D721Med (cell line): ENCODE measurements around the gene COL23A1.

Experiments used
- DNase-seq: peaks from one replicate; pipeline ENCODE4 v3.0.0; 2011; ENCODE audit warnings: low spot score; ENCODE audit not compliant: insufficient read length
- FAIRE-seq: peaks from 2 replicates; lab custom pipeline; 2011; peaks lifted over from hg19 to GRCh38; lab: Jason Lieb, UNC
- TF ChIP-seq, protein P1 (sequence below): IDR thresholded peaks from 2 replicates; pipeline ENCODE4 v1.5.1; 2012; ENCODE audit warnings: mild to moderate bottlenecking, control low read depth; ENCODE audit not compliant: insufficient read depth; ENCODE audit errors: missing control alignments

COL23A1 gene

DNA sequence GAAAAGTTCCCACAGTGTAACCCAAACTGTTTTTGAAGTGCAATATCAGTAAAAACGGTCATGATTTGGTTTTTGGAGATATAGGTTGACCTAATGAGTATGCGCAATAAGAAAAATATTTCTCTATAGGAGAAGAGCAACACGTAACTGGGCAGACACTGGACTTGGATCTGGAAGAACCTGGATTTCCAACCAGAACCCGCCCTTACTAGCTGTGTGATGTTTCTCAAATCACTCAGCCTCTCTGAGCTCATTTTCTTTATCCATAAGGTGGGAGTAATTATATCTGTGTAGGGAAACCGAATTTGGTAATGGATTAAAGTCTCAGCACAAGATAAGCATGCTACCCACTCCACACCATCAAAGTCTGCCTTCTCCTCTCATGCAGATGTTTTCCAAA, 169.1 kb downstream of the COL23A1 start:
- TF ChIP-seq, protein P1, sequence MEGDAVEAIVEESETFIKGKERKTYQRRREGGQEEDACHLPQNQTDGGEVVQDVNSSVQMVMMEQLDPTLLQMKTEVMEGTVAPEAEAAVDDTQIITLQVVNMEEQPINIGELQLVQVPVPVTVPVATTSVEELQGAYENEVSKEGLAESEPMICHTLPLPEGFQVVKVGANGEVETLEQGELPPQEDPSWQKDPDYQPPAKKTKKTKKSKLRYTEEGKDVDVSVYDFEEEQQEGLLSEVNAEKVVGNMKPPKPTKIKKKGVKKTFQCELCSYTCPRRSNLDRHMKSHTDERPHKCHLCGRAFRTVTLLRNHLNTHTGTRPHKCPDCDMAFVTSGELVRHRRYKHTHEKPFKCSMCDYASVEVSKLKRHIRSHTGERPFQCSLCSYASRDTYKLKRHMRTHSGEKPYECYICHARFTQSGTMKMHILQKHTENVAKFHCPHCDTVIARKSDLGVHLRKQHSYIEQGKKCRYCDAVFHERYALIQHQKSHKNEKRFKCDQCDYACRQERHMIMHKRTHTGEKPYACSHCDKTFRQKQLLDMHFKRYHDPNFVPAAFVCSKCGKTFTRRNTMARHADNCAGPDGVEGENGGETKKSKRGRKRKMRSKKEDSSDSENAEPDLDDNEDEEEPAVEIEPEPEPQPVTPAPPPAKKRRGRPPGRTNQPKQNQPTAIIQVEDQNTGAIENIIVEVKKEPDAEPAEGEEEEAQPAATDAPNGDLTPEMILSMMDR: no peak
- DNase-seq: no peak
- FAIRE-seq: no peak

DNA sequence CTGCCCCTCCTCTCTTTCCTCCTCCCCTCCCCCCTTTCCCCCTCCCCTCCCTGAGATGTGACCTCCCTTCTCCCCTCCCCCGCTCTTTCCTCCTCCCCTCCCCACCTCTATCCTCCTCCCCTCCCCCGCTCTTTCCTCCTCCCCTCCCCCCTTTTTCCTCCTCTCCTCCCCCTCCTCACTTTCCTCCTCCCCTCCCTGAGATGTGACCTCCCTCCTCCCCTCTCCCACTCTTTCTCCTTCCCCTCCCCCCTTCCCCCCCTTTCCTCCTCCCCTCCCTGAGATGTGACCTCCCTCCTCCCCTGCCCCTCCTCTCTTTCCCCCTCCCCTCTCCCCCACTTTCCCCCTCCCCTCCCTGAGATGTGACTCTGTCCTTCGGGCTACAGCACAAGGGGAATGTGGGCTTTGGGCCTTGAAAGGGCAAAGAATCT, 169.8 kb downstream of the COL23A1 start:
- TF ChIP-seq, protein P1: no peak
- no peak for FAIRE-seq

DNA sequence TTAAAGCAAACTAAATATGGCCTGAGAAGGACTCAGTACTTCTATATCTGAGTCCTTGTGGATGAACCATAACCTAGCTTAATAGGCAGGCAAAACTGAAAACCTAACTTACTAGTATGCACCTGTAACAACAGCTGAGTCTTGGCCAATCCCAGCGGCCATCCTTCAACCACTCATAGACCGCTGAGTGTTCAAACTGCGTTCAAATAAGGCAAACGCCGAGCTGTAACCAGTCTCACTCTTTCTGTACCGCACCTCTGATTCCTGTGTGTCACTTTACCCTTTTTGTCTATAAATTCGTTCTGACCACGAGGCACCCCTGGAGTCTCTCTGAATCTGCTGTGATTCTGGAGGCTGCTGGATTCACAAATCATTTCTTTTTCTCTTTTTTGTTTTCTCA, 170.5 kb downstream of the COL23A1 start:
- no peak for DNase-seq
- FAIRE-seq: no peak
- TF ChIP-seq, protein P1: no peak

More for the DNA sequence above, 169.8 kb downstream of the COL23A1 start:
- DNase-seq: no peak

DNA sequence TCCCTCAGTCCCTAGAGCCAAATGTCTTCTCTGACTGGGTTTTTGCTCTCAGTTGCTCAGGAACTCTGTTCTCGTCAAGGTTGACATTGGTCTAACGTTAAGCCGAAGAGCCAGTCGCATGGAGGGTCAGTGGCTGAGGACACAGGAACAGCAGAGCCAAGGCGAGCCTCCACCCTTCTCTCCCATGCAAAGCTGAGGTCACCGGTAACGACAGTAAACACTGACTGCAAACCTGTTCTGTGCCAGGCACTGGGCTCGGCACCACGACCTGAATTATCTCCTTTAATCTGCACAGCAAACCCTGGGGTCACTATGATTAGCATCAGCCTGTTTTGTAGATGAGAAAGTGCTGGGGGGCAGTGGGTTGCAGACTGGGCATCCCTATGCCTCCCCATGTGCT, 171.0 kb downstream of the COL23A1 start:
- TF ChIP-seq, protein P1: no peak
- FAIRE-seq: no peak
- DNase-seq: no peak

DNA sequence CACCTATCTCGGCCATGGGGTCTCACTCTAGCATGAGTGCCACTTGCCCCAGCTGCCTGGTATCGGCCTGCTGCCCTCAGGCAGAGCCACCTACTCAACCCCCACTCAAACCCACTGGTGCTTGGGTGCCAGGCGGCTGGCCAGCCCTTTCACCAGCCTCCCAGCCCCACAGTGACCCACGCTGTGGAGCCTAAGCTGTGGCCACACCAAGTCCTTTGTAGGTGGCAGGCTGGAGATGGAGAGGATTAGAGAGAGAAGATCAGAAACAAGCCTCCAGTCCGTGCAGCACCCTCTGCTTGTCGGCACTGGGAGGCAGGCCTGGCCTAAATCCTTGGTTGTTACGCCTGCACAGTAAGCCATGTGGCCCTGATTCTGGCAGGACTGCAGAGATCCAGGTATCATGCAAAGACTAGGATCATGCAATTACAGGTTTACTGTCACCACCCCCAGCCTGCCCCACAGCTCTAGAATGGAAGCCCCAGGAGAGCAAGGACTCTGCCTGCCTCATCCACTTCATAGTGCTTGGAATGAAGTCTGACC, 171.7 kb downstream of the COL23A1 start:
- DNase-seq: no peak
- TF ChIP-seq, protein P1: no peak
- FAIRE-seq: no peak

DNA sequence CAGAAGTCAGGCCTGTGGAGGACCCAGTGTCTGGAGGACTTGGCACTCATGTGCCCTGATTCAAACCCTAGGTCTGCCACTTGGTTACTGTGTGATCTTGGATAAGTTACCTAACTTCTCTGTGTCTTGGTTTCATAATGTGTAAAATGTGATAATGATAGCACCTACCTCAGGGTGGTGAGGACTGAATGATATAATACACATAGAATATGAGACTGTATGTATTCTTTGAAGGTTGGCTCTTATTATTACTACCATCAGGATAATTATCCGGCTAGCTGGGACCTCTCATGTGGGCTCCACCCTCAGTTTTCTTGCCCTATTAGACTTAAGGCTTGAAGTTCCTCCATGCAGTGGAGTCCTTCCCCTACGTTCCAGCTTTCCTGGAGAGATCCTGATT, 172.2 kb downstream of the COL23A1 start:
- TF ChIP-seq, protein P1: no peak
- FAIRE-seq (no peak), DNase-seq (no peak)

DNA sequence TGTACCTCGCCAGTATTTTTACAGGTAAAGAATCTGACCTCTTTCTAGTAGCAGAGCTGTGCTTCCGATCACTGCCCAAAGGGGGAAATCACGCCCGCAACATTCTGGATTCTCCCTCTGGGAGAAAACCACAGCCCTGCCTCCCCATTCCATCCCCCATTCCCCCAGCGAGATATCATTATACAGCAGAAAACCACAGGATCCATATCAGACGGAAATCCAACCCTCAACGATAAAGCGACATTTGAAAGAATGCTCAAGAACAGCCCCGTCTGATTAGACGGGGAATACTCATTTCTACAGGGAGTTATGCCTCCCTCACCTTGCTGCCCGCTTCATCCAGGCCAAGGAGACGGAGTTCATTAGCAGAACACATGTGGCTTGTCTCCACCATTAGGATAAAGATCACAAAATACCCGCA, 172.8 kb downstream of the COL23A1 start:
- FAIRE-seq (no peak), DNase-seq (no peak)
- TF ChIP-seq, protein P1: no peak
